DMS79 treated with DMSO at 0.1 percent for 48 hours (cell line): ENCODE data around the gene RNF223.

Experiments
- DNase-seq: peaks from one replicate; lab custom pipeline; 2025; lab: John Stamatoyannopoulos, UW

RNF223 gene

DNA sequence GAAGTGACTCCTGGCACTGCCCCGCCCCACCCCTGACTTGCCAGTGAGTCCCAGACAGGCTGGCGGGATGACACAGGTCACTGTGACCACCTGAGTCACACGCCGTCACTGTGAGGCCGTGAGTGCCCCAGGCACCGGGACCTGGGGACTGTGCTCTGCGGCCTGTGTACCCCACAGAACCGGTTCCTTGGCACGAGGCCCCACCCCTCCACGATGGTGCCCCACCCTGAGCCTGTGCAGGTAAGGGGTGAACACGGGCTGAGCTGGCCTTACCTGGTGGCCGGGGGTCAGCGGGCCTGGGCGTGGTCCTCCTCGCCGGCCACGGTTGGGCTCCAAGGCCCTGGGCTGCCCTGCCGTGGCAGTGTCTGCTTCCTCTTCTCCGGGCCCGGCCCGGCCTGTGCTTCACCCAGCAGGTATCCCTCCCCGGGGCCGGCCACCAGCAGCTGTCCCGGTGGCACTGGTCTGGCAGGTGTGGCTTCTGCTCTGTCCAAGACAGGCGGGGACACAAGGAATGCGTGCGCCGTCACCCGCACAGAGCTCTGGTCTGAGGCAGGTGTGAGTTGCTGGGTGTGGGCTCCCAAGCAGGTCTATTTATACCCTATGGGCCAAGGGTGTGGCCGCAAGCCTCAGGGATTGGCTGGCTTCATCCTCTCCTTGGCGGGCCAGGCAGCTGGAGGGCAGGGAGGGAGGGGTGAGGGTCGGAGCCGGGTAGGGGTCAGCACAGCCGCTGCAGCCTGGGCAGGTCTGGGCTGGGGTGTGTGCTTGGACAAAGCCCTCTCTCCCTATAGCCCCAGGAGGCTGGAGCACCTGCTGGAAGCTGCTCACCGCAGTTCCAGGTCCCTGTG lies at the start of gene RNF223:
RNF223 (minus strand) TSS at position 564 of the 845 bp plus-strand sequence. CDS start 1,740 bp downstream, outside the sequence.
- DNase-seq, result peak; percentile 40

DNA sequence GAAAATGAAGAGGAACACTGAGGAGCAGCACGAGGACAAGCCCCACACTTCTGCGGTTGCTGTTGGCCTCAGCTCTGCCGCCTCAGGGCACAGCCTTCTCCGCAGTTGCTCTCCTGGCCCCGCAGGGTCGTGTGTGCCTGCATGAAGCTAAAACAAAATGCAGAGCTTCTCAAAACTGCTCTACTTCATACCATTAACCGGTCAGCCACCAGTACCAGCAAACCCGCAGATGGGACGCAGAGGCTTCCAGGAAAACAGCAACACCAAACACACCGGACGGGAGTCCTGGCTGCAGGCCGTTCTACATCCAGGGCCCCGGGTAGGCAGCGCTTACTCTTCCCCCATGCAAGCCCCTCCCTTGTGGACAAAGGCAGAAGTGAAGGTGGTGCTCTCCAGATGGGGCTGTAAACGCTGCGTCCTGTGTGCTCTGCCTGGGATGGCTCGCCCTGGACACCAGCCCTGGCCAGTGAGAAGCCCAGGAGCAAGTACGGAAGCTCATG lies 48.9 kb upstream of the RNF223 start:
- no peak for DNase-seq

DNA sequence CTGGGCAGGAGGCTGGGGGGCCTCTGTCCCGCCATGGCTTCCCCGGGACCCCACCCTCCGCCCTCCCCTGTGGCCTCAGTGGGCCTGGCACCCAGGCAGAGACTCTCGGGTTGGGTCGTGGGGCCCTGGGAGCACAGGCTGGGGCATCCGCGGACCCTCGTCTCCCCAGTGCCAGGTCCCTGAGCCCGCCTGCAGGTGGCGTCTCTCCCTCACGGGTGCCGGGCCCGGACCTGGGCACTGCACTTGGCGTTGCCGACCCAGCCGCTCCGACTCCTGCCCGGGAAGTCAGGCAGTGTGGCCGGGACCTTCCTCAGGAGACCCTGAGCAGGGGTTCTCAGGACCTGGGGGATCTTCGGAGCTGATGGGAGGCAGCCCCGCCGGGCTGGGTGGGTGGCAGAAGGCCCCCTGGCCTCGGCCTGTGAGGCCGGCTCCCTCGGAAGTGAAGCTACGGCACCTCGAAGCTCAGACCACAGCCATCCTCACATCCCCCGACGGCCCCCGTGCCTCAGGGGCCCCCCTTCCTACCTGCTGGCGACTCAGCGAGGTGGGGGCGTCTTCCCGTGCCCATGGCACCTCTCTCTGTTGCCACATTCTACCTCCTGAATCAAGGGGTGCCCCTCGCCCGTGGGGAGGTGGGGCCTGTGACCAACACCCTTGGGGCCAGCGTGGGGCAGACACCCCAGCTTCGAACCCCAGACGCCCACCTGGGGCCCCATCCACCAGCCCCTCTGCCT lies 48.1 kb upstream of the RNF223 start:
- DNase-seq, result peak; percentile 82

DNA sequence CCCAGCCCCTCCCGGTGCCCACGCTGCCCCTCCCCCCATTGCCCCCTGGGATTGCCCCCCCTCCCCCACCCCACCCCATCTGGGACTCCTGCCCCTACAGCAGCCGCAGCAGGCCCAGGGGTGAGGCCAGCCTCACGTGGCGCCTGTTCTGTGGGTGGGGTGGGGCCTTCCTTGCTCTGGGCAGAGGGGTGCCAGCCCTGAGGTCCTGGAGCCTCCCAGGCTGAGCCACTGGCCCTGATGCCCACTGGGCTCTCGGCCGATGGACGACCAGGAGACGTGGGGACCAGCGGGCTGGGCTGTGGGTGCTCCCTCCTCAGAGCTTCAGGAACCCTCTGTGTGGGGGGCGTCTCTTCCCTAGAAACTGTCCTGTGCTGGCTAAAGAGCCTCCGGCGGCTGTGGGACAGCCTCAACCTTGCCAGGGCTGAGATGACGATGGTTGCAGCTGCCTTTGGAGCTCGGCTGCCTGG lies 47.5 kb upstream of the RNF223 start:
- no peak for DNase-seq

GRCh38 chr1:1120866-1121591 lies 46.9 kb upstream of the RNF223 start:
- no peak for DNase-seq

DNA sequence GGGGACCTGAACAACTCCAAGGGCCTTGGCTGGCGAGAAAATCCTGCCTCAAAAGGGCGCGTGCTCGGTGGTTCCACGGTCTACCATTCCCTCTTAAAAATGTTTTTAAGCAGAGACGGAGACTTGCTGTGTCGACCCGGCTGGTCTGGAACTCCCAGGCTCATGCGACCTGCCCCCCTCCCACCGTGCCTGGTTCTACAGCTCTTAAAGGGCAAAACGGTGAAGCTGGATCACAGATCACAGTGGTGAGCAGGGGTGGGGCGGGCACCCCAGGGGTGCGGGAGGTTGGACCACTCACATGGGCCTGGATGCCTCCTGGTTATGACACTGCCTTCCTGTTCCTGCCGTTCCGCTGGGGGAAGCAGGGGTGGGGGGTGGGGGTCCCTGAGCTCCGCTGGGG lies 46.0 kb upstream of the RNF223 start:
- DNase-seq, result no peak

DNA sequence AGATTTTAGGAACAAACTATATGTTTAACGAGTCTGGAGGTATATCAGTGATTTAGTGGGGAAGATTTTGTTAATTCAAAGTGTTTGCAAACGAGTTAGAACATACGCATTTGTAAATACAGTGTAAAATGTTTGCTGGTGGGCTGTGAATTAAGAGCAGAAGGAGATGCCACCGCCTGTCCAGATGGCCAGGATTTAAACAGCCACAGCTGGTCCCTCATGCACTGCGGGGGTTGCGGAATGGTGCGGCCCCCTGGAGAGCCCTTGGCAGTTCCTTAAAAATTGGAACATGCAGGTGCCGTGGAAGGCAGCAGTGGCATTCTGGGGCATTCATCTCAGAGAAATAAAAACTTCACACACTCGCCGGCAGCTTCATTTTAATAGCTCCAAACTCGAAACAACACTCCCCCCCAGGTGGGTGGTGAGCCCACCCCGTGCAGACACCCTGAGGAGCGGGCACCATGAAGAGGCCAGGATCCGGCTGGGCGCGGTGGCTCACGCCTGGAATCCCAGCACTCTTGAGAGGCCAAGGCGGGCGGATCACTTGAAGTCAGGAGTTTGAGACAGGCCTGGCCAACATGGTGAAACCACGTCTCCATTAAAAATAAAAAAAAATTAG lies 45.3 kb upstream of the RNF223 start:
- DNase-seq, result no peak

DNA sequence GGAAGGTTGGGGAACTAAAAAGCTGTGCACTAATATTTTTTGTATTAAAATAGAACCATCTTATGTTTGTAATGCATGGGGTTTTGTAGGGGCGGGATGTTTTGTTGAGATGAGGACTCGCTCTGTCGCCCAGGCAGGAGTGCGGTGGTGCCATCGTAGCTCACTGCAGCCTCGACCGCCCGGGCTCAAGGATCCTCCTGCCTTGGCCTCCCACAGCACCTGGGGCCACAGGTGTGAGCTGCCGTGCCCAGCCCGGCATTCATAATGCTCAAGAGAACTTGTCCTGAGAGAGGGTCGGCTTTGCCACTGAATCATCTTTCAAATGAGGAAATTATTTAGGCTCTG lies 44.7 kb upstream of the RNF223 start:
- DNase-seq, result no peak

GRCh38 chr1:1118011-1118875 lies 44.1 kb upstream of the RNF223 start:
- DNase-seq, result no peak

DNA sequence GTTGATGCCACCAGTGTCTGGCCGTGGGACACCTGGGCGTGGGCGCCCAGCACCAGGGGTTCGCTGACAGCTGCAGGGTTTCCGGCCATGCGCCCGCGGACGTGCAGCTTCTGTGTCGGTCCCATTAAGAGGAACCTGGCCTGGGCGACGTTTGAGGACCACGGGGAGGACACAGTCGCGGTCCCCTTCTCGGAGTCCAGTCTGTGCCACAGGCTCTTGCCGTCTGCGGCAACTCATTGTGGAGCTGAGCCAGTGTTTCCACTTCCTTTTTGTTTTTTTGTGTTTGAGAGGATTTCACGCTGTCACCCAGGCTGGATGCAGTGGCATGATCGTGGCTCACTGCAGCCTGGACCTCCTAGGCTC lies 43.3 kb upstream of the RNF223 start:
- no peak for DNase-seq

DNA sequence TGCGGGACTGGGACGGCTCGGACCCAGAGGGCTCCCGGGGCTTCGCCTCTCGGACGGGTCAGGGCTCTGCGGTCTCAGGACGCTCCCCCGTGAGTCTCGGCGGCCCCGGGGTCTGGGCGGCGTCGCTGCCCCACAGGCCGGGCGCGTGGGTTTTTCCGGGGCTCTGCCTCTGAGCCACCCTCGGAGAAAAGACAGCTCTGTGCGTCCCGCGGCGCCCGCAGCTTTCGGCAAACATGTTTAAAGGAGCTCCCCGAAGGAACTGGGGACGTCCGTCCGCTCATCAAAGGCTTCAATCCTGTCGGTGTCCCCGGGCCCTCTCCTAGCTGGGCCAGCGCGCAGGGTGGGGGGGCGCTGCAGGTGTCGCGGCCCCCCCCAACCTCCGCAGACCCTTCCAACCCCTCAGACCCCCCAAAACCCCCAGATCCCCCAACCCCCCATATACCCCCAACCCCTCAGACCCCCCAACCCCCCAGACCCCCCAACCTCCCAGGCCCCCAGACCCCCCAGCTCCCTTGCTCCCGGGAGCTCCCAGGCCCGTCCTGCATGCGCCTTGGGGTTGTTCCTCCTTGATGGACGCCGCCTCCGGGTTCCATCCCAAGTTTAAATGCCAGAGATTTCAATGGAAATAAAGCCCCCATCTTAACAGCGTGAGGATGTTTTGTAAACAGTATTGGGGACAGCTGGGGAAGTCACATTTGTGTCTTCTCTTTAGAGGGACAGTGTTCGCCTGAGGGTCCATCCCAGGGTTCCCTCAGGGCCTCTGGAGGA lies 42.8 kb upstream of the RNF223 start:
- no peak for DNase-seq

DNA sequence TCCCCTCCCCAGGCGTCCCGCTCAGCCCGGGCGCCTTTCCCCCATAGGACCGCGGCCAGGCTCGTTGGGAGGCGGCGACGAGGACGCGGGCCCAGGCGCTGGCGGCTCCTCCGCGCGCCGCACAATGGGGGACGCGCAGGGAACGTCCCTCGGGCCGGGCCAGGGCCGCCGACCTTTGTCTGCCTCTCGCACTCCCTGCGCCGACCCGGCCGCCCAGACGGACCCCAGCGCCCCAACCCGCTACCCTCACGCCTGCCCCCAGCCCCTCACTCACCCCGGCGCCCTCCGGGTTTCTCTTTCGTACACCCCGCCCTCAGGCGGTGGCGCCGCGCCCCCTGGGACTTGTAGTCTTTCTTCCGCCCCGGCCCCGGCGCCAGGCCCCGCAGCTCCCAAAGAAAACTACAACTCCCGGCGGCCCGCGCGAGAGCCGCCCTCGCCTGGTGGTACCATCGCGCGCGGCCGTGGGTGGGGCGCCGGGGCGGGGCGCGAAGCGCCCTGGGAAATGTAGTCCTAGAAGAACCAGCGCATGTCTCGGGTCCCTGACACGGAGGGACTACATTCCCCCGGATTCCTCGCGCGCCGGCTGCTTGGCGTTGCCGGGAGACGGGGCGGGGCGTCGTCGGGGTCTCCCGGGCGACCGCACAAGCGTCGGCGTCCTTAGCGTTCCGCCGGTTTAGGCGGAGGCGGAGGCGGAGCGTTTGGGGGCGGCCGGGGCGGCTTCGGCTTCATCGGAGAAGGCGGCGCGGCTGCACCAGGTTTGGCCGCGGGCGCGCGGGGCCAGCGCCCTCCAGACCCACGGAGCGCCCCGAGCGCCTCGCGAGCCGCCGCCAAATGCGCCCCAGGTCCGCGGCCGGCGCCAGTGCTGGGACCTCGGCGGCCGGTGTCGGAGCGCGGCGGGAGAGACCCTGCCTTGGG lies 41.9 kb upstream of the RNF223 start, which contains the start of gene C1orf159:
C1orf159 (minus strand) TSS at position 304 of the 915 bp plus-strand sequence. CDS start 24,546 bp downstream, outside the sequence.
- peak; percentile 98 for DNase-seq

GRCh38 chr1:1115136-1115785 lies 41.2 kb upstream of the RNF223 start:
- DNase-seq, result no peak

DNA sequence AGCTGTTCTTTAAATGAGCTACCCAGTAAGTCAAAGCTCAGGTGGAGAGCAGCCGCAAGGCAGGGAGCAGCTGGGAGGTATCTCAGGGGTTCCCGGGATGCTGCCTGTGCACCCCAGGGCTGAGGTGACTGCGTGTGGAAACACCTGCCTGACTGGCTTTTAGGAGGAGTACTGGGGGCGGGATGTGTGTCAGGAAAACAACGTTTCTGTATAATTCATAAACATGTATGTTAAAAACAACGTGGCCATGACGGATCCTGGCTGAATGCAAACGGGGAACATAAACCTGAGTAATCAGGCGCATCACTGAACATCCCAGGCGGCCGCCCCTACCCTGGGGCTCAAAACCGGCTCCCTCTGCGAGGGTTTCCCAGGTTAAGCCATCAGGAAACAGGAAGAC lies 40.3 kb upstream of the RNF223 start:
- no peak for DNase-seq

DNA sequence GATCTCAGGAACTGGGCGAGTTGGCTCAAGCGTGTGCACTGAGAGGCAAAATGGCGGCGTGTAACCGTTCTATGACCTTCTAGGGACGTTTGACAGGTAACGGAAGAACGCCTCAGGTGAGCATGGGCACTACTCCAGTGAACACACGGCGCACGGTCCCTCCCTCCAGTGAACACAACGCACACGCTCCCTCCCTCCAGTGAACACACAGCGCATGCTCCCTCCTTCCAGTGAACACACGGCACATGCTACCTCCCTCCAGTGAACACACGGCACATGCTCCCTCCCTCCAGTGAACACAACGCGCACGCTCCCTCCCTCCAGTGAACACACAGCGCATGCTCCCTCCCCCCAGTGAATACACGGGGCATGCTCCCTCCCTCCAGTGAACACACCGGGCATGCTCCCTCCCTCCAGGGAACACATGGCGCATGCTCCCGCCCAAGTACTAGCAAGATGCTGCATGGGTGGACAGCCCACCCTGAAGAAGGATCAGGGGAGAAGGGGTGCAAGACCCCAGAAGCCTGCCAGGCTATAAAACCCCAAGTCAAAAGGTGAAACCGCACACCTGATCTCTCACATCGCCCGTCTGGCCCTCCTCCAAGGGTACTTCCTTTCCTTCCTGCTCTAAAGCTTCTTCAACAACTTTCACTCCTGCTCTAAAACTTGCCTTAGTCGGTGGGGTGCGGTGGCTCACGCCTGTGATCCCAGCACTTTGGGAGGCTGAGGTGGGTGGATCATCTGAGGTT lies 38.3 kb upstream of the RNF223 start:
- no peak for DNase-seq

GRCh38 chr1:1111516-1112236 lies 37.6 kb upstream of the RNF223 start:
- no peak for DNase-seq

DNA sequence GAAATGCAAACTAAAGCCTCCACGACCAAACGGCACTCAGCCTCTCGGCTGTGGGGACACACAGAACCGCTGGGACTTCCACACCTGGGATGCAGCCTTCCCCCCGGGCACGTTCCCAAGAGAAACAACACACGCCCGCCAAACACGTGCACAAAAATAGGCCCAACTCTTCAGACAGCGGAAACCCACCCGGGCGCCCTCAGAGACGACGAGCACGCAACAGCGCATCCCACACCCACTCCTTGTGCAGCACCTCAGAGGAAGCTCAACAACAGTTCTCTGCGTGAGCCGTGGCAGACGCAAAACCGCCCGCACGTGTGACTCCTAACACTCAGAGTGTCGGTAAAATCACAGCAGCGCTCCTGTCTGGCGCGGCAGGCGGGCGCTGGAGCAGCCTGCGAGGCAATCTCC lies 36.5 kb upstream of the RNF223 start:
- DNase-seq, result no peak
